ENCODE data around the gene NEDD9.

The NEDD9 gene

DNA sequence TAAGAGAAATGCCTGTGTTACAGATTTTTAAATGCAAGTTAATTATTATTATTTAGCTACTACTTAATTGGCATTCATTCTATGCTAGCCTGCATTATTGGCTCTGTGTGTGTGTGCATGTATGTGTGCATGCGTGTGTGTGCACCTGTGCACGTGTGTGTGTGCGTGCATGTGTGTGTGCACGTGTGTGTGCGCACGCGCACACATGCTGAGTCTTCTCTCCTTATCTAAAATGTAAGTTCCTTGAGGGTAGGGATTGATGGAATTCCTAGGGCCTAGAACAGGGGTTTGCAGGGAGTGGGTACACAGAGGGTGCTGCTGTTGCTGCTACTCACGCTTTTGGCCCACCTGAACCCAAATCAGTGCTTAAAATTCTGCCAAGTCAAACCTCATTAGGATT, 43.8 kb upstream of the NEDD9 start:
- TF ChIP-seq CTCF (IDR thresholded peaks at IDR 0.05) = no peak

GRCh38 chr6:11275598-11275997, 43.1 kb upstream of the NEDD9 start:
- no peak for TF ChIP-seq CTCF (IDR thresholded peaks at IDR 0.05)

GRCh38 chr6:11273406-11274065, 41.1 kb upstream of the NEDD9 start:
- no peak for TF ChIP-seq CTCF (IDR thresholded peaks at IDR 0.05)

- no peak for TF ChIP-seq CTCF (IDR thresholded peaks at IDR 0.05)
Measured at GRCh38 chr6:11272491-11273192, 40.2 kb upstream of the NEDD9 start.

DNA sequence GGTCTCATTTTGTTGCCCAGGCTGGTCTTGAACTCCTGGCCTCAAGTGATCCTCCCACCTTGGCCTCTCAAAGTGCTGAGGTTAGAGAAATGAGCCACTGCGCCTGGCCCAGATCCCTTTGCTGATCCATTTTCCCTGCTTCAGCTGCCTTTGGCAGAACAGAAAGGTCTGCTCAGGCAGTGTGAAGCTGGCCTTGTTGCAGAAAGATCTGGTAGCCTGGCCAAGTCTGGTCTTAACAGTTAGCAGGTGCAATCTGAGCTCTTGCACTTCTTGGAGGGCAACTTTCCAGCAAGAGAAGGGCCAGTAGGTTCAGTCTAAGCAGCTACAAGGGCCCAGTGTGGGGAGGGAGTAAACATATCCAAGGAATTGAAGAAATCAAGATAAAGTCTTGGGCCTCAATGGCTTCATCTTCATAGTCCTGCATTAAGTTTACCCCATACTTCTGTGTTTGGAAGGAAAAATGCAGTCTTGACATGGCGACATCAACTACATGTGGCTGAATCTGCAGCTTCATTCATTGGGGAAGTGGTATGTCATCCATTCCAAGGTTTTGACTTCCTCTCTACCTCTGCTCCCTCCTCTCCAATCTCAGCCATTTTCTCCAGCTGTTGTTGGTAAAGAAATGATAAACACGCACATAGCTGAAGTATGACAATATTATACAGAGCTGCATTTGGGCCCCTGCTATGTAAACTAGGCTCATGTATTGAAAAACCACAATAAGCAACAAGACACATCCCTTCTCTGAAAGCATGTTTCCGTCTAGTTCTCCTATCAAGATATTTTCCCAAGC, 39.0 kb upstream of the NEDD9 start:
- no peak for TF ChIP-seq CTCF (IDR thresholded peaks at IDR 0.05)

DNA sequence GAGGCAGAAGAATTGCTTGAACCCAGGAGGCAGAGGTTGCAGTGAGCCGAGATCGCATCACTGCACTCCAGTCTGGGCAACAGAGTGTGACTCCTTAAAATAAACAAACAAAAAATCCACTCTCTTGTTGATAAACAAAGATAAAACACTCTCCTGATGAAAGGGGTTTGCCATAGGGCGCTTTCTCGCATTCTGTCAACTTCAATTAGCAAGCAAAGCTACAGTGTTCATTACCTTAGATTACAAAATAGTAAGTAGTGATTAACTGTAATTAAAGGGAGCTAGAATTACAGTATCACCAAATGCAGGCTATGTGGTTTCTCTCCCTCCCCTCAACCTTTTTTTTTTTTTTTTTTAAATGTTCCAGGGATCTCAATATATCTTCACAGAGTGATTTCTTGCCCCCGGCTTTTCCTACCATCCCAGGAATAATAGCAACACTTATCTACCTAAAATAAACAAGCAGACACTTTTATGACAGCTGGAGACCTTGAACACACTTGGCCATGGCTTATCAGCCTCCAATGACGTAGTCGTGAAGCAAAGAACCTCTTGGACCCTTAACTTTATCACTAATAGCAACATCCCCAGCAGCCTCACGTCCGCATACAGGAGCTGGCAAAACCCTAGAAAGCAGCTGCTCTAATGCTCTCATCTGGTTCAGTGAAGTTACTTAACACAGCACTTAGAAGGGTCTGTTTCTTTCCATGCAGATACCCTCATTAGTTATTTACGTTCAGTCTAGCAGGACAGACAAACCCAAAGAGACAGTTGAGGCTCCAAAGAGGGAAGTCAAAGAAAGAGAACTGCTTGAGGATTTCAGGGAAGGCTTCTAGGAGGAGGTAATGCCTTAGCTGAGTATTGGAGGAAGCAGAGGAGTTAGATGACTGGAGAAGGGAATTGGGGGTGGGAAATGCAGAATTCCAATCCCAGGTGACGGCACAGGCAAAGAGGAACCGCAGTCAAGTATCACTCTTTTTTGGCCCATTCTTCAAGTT, 37.9 kb upstream of the NEDD9 start:
- no peak for TF ChIP-seq CTCF (IDR thresholded peaks at IDR 0.05)

GRCh38 chr6:11268978-11269377, 36.5 kb upstream of the NEDD9 start:
- no peak for TF ChIP-seq CTCF (IDR thresholded peaks at IDR 0.05)
